GM18511 (cell line): ENCODE data around the gene TMEM255B.
"Not testable (repeated sequence)": the region's sequence is repeated elsewhere in the genome, so short reads cannot be mapped to it uniquely, and the experiment has no call there.

Experiments used
- ATAC-seq: cut with Tn5 transposase; IDR thresholded peaks from one replicate; pipeline ENCODE4 v1.9.1; 2021; ENCODE audit warnings: mild to moderate bottlenecking, moderate library complexity; ENCODE audit not compliant: unreplicated experiment

Gene TMEM255B

DNA sequence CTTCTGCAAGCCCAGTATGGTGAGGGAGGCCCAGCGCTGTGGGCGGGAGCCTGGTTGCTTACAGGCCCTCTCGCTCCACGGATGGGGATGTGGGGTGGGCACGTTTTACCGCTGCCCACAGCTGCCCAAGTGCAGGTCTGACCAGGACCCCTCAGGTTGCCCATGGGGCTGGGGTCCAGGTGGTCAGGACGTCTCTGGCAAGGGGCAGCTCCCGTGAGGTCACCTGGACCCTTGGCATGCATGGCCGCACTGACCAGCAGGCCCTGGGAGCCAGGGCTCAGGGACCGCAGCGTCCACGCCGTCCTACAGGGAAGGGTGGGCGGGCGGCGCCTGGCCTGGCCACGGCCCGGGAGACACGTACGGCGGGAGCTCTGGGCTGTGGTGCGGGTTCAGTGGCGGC is 72.0 kb downstream of the TMEM255B start:
- no peak for ATAC-seq

DNA sequence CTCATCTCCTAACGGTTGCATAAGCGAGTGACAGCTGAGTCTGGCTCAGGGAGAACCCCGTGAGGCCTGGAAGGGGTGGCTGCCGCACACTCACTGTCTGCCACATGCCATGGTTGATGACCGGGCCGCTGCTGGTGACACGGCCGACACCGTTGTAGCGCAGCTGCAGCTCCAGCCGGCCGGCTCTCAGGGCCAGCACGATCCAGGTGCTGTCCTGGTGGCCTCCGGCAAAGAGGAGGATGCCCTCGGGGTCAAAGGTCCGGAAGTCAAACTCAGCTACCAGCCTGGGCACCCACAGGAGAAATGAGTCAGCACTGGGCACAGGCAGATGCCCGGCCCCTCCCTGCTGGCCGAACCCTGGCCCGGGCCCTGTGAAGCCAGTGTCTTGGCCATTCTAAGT is 73.2 kb downstream of the TMEM255B start:
- ATAC-seq: no peak

DNA sequence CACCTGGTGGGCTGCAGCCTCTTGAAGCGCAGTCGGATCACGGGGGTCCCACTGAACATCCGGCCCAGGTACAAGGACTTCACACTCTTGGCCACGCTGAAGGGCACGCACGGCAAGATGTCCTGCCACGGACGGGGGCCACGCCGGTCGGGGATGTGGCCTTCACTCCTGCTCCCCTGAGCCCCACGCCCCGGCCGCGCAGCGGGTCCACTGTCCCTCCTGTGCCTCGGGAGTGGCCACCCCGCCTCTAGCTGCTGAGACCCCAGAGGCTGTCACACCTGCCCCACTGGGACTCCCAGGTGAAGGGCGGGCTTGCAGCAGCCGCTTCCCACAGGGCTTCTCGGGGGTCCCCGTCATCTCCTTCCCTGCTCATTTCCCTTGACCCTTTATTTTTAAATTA is 73.6 kb downstream of the TMEM255B start:
- no peak for ATAC-seq

DNA sequence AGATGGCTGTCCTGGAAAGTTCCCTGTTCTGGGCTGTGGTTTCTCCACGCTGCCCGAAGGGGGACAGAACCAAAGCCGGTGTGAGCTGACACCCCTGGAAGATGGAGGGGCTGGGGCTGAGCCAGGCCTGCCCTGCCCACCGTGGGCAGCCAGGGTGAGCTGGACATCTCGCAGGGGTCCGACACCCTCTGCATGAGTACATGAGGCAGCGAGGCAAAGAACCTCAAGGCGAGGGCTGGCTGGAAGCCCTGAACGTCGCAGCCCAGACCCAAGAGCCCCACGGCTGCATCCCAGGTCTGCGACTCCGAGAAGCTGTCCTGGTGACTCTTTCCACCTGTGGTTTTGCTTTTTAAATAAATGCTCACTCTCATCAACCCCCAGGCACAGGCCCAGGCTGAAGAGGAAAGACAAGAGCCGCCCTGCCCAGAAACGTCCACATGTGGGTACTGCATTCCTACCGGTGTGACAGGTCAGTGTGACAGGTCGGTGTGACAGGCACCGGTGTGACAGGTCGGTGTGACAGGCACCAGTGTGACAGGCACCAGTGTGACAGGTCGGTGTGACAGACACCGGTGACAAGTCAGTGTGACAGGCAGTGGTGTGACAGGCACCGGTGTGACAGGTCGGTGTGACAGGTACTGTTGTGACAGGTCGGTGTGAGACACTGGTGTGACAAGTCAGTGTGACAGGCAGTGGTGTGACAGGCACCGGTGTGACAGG is 74.2 kb downstream of the TMEM255B start:
- no peak for ATAC-seq

DNA sequence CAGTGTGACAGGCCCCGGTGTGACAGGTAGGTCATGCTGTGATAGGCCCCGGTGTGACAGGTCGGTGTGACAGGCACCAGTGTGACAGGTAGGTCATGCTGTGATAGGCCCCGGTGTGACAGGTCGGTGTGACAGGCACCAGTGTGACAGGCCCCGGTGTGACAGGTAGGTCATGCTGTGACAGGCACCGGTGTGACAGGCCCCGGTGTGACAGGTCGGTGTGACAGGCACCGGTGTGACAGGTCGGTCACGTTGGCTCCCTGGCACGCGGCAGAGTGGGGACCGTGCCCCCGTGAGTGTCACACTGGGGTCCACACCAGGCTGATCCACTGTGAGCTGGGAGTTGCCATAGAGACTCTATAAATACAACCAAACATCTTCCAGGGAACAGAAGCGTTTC is 75.0 kb downstream of the TMEM255B start:
- not testable (repeated sequence) for ATAC-seq

DNA sequence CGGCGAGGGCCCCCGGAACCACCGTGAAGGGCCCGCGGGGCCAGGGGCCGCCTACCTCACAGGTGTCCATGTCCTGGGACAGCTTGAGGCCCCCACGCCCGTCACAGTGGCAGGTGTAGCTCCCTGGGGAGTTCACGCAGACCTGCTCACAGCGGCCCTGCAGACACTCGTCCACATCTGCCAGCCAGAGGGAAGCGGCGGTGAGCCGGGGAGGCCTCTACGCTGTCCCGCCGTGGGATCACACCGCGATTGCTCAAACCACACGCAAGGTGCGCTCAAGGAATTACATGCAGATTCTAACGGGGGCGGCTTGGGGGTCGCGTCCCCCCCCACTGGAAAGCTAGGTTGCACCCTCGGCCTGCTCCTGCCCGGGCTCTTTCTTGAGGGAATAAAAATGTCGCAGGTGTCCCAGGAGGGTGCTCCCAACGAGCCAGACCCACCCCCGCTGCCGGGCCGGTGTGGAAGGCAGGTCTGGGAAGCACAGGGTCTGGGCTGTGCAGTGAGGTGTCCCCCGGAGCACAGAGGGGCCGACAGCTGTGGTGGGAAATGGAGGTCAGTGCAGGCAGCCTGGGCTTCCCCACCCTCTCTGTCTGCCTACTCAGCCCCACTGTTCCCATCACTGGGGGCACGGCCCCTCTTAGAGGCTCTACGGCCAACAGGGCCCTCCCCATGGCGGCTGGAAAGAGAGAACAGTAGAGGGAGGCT is 75.6 kb downstream of the TMEM255B start:
- no peak for ATAC-seq

DNA sequence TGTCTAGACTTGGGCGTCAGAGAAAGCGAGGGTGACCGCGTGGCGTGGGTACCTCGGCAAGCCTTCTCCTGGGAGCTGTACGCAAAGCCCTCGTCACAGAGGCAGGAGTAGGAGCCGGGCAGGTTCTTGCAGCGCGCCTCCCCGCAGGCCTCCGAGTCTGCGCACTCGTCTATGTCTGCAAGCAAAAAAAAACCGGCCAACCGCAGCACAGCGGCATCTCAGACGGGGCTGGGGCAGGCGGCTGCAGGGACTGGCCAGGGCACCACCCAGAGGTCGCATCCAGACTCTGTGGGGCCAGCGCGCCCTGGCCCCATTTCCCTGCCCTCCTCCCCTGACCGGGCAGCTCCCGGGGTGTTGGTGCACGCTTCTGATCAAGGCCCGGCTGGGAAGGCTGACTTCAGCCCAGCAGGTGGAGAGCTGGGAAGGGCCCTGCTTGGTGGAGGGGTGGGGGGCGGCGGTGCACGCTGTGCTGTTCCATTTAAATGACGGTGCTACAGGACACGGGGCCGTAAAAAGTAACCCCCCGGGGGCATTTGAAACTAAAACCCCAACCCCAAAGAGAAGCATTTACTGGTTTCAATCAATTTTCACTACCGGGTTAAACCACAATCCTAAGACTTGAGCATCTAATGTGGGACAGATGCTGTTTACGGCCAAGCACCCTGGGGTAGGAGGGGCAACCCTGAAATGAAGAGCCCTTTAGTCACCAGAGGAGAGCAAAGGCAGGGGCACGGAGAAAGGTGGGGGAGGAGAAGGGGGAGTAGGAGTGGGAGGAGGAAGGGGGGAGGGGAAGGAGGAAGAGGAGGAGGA is 76.6 kb downstream of the TMEM255B start:
- ATAC-seq: peak; percentile 46

DNA sequence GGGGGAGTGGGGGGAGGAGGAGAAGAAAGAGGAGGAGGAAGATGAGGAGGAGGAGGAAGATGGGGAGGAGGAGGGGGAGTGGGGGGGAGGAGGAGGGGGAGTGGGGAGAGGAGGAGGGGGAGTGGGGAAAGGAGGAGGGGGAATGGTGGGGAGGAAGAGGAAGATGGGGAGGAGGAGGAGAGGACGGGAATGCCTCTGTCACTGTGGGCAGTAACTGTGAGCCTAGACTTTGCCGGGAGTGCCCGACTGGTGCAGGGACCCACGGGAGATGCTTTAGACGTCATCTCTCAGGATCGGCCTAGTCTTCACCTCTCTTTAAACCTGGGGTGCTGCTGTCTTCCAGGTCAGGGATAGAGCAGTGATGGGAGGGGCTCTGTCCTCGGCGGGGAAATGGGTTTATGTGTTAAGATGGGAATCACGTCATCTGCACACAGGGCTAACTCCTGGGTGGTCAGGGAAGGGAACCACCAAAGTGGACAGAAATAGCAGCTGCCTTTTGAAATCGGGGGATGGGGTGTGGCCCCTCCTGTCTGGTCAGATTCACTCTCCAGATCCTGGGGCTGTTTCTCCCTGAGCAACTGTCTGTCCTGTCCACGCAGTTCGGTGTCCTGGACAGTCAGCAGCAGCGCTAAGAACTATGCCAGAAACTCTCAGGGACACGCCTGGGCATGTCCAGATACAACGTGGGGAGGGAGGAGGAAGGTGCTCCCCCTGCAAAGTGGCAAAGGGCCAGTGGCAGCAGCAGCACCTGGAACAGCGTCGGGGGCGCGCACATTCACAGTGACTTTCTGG is 77.9 kb downstream of the TMEM255B start:
- no peak for ATAC-seq

DNA sequence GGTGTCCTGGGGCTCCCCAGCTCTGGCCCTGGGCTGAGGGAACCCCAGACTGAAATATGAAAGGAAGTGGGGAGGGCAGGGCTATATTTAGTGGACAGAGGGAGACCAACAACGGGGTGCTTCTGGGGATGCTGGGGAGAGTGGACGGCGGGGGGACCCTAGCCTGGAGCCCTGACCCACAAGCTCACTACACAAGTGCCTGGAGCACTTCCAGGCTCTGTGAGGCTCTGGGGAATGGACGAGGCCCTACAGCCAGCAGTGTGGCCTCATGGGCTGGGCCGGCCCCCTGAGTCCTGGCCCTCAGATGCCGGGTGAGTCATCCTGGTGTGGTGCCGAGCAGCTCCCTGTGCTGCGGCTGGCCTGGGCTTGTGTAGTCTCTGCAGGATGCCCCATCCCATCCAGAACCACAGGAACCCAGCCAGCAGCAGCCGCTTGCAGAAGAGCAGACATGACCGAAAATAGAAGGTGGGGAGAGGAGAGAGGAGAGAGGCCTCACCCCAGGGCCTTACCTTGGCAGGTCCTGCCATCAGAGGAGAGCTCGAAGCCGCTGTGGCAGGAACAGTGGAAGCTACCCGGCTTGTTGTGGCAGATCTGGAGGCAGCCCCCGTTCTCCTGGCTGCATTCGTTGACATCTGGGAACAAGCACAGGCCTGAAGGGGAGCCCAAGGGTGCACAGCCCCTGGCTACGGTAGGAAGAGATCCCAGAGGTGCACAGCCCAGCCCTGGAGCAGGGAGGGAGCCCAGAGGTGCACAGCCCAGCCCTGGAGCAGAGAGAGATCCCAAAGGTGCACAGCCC is 78.7 kb downstream of the TMEM255B start:
- no peak for ATAC-seq

DNA sequence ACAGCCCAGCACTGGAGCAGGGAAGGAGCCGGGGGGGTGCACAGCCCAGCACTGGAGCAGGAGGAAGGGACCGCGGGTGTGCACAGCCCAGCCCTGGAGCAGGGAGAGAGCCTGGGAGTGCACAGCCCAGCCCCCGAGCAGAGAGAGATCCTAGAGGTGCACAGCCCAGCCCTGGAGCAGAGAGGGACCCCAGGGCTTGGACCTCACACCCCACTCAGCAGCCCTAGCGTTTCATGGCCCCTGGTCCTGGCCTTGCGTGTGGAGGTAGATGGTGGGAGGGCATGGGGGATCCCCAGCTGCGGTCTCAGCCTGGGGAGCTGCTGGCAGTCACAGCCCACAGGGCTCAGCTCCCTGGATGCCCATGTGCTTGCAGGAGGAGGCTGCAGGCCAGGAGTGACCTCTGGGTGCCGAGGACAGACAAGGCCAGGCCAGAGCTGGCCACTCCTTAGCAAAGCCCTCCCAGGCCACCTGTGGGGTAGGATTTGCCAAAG is 79.7 kb downstream of the TMEM255B start:
- no peak for ATAC-seq

DNA sequence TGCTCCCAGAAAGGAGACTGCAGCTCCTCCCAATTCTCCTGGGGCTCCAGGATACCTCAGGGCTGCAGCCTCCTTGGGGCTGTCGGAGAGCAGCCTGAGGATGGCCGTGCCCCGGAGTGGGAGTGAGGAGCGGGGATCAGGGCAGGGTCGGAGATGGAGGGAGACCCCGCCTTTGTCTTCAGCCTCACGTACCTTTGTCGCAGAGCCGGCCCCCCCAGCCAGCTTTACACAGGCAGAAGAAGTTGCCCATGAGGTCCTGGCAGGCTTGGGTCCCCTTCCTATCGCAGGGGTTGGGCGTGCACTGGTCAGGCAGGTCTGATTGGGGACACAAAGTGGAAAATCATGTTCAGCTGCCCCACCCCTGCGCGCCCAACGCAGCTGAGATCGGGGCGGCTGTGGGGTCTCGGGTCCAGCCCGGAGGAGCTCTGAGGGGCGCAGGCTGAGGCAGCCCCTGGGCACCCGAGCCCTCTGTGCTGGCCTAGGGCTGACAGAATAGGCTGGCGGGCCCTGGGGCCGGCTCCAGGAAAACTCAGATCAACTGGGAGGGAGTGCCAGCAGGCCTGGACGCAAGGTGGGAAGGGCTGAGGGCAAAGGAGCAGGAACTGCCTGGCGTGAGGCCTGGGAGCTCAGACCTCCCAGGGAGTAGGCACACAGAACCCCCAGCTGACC is 80.6 kb downstream of the TMEM255B start:
- no peak for ATAC-seq

DNA sequence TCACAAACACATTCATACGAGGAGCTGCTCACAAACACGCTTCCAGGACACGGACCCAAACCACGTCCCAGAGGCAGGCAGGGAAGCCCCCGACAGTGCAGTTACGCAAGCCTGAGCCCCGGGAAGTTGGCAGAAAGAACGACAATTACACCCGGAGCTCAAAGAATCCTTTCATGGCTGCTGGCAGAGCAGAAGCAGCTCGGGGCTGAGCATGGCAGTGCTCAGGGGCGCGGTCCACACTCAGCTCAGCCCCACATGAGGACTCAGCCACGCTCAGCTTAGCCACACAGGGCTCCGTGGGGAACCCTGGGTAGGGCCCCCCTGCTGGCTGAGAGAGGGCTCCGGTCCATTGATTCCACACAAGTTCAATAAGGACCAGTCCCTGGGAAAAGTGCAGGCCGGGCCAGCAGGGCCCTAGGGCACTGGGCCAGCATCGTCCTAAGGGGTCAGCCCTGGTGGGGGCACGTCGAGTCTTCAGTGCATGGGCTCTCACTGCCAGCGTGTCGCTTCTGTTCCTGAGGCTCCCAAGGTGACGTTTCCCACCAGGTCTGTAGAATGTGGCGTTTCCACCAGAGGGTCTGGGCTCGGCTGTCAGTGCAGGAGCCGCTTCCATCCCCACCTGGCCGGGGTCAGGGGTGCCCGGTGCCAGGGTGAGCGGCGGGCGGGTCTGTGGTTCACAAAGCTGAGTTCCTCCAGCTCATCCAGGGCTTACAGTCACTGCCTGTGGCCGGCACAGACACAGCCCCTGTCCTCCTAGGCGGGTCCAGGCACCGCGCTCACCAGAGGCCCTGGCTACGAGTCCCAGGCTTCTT is 81.7 kb downstream of the TMEM255B start:
- no peak for ATAC-seq

DNA sequence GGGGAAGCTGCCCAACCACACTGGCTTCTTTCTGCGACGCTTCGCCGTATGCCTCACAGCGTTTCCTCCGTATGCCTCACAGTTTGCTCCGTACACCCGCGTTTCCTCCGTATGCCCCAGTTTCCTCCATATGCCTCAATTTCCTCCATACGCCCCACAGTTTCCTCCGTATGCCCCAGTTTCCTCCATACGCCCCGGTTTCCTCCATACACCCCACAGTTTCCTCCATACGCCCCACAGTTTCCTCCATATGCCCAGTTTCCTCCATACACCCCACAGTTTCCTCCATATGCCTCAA is 82.3 kb downstream of the TMEM255B start:
- no peak for ATAC-seq

DNA sequence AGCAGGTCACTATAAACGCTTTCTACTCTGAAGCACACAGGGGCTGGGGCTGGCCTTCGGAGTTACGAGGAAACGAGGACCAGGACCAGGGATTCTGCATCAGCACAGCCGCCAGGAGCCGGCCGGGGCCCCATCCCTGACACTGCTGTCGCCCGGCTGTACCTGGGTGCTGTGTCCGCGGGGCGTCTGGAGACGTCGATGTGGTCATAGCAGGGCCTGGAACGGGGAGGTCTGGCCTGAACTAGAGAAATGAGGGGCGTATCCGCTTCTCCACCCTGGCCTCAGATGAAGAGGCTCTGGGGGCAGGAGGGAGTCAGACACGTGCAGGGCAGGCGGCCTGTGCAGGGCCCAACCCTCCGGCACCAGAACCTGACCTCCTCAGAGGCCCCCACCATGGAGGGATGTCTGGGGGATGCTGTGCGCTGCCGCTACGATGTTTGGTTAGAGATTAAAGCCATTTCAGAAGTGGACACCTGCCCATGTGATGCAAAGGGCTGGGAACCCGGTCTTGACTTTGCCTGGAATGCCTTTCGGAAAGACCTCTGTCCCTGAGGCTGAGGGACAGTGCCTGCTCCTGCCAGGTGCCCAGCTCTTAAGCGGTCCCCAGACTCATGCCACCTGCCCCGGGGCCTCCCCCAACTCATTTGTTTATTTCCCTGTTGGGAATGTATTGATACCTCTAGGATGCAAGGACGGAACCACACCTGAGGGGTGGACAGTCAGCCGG is 83.5 kb downstream of the TMEM255B start:
- no peak for ATAC-seq

DNA sequence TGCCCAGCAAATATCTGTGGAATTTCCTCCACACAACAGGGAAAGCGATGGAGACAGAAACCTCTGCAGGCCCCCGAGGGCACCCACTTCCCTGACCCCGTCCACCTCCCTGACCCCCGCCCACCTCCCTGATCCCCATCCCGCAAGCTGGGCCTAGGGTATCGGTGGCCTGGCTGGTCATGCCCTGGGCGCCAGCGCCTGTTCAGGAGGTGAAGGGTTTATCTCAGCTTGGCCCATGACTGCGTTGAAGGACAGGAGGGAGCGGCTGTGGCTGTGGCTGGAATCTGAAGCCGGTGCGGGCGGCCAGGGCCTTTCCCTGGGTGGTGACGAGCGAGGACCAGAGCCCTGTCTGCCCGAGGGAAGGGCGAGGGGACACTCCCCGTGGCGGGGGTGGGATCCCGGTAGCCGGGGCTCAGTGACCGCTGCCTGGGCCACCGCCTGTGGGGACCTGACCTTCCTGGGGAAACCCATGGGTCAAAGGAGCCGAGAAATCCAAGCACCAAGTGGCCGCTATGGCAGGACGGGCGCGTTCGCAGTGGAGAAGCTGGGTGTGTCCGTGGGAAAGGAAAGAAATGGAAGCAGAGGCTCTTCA is 84.1 kb downstream of the TMEM255B start:
- ATAC-seq: no peak

DNA sequence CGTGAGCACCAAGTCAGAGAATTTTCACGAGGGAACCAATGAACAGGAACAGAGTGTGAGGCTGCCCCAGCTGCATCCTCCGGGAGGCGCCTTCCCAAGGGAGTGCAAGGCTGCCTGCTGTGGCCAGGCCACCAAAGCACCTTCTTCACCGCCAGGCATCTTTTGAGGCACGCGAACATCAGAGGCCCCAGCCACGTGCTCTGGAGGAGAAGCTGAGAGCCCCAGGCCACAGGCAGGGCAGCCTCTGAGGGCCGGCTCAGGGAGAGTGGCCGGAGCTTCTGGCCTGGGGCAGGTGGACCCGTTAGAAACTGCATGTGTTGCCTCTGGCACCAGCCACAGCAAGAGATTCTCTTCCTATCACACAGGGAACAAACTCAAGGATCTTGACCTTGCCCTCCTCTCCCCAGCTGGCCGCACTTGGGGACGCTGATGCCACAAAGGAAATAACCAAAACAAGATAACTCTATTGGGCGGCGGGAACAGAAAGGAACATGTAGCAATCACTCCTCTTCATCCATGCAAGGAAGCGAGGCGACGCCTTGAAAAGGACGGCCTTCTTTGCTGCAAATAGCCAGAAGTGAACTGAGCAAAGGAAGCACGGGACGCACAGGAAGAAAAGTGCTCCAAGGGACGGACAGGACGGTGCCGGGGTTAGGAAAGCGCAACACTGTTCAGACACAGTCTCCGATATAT is 85.0 kb downstream of the TMEM255B start:
- ATAC-seq: no peak

DNA sequence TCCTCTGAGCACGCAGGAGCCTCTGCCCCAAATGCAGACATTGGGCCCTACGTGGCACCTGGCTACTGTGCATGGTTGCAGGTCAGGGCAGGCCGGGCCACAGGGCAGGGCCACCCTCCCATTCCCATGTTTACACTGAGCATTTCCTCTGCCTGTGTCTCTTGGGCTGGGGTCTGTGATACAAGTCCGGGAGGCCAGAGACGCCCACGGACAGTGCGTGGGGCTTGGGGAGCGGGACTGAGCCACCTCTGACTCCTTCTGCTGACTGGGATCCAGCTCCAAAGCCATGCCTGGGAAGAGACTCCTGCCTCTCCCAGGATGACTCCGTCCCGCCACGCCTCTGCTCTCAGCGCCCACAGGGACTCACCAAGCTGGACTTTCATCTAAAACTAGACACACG is 86.0 kb downstream of the TMEM255B start:
- no peak for ATAC-seq
